ENCODE measurements around the gene RPA3. TPM values are rescaled to one million over a fixed set of nuclear protein-coding genes. Genes with fewer than 3 reads are reported as not detected.

RPA3 gene
- total RNA-seq, 3 donors from 2014 or later (not counting 1 experiment from before 2014, with no cell fraction given): 14.2 to 25.9 (median 22.6) TPM

DNA sequence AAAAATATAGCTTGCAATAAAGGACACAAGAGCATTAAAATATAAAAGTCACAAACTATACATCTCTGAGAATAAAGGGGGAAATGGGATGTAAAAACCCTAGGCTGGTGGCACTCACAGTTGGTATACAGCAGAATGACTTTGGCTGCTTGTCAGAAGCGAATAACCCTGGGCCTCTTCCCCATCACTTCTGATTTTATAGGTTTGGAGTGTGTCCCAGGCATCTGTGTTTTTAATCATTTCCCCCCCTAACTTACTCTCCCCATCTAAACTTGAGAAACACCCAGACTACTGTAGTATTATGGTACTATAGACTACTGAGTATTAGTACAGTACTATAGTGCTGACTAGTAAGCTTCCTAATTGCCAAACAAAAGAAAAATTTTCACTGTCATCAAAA lies 1.8 kb upstream of the RPA3 start:
- Histone ChIP-seq H3K4me3 (ENCODE audit: low read length) (no peak overlapping the region), H3K36me3 (ENCODE audit: control insufficient read depth, insufficient read depth, low read length) (no peaks in the 10 kb centered on the region), H3K27ac (ENCODE audit: low read length) (no peak overlapping the region), H3K9me3 (ENCODE audit: control insufficient read depth, insufficient read depth, low read length) (no peaks in the 10 kb centered on the region), H3K27me3 (ENCODE audit: control insufficient read depth, insufficient read depth, low read length) (no peaks in the 10 kb centered on the region), H3K4me1 (ENCODE audit: control insufficient read depth, insufficient read depth, low read length) (no peaks in the 10 kb centered on the region)
- H3K4me1 Mint-ChIP-seq: peaks cover 19 to 35% of the 10 kb centered on the region in 2 donors
- no peak for ATAC-seq
- intact Hi-C loops (cut with micrococcal nuclease): no loop called here
- H3K27ac Mint-ChIP-seq: no peak overlapping the region
- no peak for DNase-seq
- H3K36me3 Mint-ChIP-seq: no peaks in the 10 kb centered on the region
- TF ChIP-seq, protein P1, sequence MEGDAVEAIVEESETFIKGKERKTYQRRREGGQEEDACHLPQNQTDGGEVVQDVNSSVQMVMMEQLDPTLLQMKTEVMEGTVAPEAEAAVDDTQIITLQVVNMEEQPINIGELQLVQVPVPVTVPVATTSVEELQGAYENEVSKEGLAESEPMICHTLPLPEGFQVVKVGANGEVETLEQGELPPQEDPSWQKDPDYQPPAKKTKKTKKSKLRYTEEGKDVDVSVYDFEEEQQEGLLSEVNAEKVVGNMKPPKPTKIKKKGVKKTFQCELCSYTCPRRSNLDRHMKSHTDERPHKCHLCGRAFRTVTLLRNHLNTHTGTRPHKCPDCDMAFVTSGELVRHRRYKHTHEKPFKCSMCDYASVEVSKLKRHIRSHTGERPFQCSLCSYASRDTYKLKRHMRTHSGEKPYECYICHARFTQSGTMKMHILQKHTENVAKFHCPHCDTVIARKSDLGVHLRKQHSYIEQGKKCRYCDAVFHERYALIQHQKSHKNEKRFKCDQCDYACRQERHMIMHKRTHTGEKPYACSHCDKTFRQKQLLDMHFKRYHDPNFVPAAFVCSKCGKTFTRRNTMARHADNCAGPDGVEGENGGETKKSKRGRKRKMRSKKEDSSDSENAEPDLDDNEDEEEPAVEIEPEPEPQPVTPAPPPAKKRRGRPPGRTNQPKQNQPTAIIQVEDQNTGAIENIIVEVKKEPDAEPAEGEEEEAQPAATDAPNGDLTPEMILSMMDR (IDR thresholded peaks at IDR 0.05): no peak
- H3K4me3 Mint-ChIP-seq: no peak overlapping the region
- WGBS (ENCODE audit: insufficient coverage): no CpG with 5 or more reads among the region's 1 CpG
- no peaks in the 10 kb centered on the region for H3K27me3 Mint-ChIP-seq (ENCODE audit: low read depth in 2 of 2)
- H3K9me3 Mint-ChIP-seq: no peaks in the 10 kb centered on the region

DNA sequence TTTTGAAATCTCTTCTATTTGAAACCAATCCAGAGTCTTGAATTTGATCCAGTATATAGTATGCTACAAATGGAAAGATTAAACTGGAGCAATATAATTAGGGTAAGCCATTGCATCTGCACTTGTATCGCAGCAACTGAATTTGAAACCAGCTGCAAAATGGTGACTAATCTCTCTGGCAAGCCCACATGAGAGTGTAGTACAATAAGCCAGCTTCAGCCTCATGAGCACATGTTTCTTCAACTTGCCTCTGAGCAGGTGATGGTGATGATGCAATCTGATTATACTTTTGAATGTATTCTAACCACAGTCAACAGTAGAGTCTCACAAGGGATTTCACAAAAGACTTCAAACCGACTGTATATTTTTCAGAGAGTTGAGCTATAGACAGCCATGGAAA lies 829 bp upstream of the RPA3 start:
- H3K9me3 ChIP-seq (ENCODE audit: control insufficient read depth, insufficient read depth, low read length): no peaks in the 10 kb centered on the region
- no peaks in the 10 kb centered on the region for H3K27me3 Mint-ChIP-seq (ENCODE audit: low read depth in 2 of 2)
- H3K36me3 ChIP-seq (ENCODE audit: control insufficient read depth, insufficient read depth, low read length): no peaks in the 10 kb centered on the region
- ATAC-seq (peak; percentile 79 to 90 (median 83)), DNase-seq (peak in 1 of 2 donors; percentile 46)
- intact Hi-C loops (cut with micrococcal nuclease): no loop called here
- no peaks in the 10 kb centered on the region for H3K36me3 Mint-ChIP-seq
- TF ChIP-seq, protein P1 (IDR thresholded peaks at IDR 0.05): no peak
- 74% methylated on average over 2 of the region's 2 CpGs for whole genome bisulfite sequencing (ENCODE audit: insufficient coverage)
- H3K27ac Mint-ChIP-seq: peak overlapping the region; percentile 16 to 41
- peaks cover 19 to 35% of the 10 kb centered on the region in 2 donors for H3K4me1 Mint-ChIP-seq
- no peak overlapping the region for H3K27ac ChIP-seq (ENCODE audit: low read length)
- H3K27me3 ChIP-seq (ENCODE audit: control insufficient read depth, insufficient read depth, low read length): no peaks in the 10 kb centered on the region
- no peak overlapping the region for H3K4me3 ChIP-seq (ENCODE audit: low read length)
- no peak overlapping the region for H3K4me3 Mint-ChIP-seq
- H3K4me1 ChIP-seq (ENCODE audit: control insufficient read depth, insufficient read depth, low read length): no peaks in the 10 kb centered on the region
- no peaks in the 10 kb centered on the region for H3K9me3 Mint-ChIP-seq

DNA sequence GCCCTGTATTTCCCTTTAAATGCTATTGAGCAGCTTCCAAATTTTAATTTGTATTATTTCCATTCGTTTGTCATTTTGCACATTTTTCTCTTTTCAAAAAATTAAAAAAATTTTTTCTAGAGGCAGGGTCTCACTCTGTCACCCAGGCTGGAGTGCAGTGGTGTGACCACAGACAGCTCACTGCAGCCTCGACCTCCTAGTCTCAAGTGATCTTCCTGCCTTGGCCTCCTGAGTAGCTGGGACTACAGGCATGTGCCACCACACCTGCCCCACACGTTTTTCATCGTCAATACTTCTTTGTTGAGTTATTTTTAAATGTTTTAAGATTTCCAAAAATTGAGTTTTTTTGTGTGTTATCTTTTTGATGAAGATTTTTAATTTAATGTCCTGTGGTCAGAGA lies 4.7 kb downstream of the RPA3 start:
- TF ChIP-seq, protein P1 (IDR thresholded peaks at IDR 0.05): no peak
- ATAC-seq: no peak
- 79% methylated on average over 4 of the region's 4 CpGs for WGBS (ENCODE audit: insufficient coverage)

DNA sequence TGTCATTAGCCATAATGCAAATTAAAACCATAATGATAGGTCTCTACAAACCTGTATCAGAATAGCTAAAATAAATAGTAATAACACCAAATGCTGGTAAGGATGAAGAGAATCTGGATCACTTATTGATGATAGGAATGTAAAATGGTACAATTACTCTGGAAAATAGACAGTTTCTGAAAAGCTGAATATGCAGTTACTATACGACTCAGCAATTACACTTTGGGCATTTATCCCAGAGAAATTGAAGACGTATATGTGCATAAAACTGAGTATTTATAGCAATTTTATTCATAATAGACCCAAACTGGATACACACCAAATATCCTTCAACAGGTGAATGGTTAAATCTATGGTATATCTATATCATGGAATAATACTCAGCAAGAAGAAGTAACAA lies 7.9 kb downstream of the RPA3 start:
- TF ChIP-seq, protein P1 (IDR thresholded peaks at IDR 0.05): no peak
- H3K9me3 Mint-ChIP-seq: no peaks in the 10 kb centered on the region
- no peaks in the 10 kb centered on the region for H3K36me3 Mint-ChIP-seq
- no peak overlapping the region for H3K27ac Mint-ChIP-seq
- intact Hi-C loops (cut with micrococcal nuclease): no loop called here
- ATAC-seq: no peak
- 100% methylated on average over 1 of the region's 2 CpGs for WGBS (ENCODE audit: insufficient coverage)
- no peak overlapping the region for H3K27ac ChIP-seq (ENCODE audit: low read length)
- no peaks in the 10 kb centered on the region for H3K4me1 ChIP-seq (ENCODE audit: control insufficient read depth, insufficient read depth, low read length)
- H3K27me3 ChIP-seq (ENCODE audit: control insufficient read depth, insufficient read depth, low read length): no peaks in the 10 kb centered on the region
- H3K9me3 ChIP-seq (ENCODE audit: control insufficient read depth, insufficient read depth, low read length): no peaks in the 10 kb centered on the region
- H3K4me3 Mint-ChIP-seq: no peak overlapping the region
- peaks cover 7 to 21% of the 10 kb centered on the region in 2 donors for H3K4me1 Mint-ChIP-seq
- no peak for DNase-seq
- no peak overlapping the region for H3K4me3 ChIP-seq (ENCODE audit: low read length)
- no peaks in the 10 kb centered on the region for H3K27me3 Mint-ChIP-seq (ENCODE audit: low read depth in 2 of 2)
- no peaks in the 10 kb centered on the region for H3K36me3 ChIP-seq (ENCODE audit: control insufficient read depth, insufficient read depth, low read length)

More for the DNA sequence above, 4.7 kb downstream of the RPA3 start:
- Histone ChIP-seq H3K36me3 (ENCODE audit: control insufficient read depth, insufficient read depth, low read length) (no peaks in the 10 kb centered on the region), H3K27me3 (ENCODE audit: control insufficient read depth, insufficient read depth, low read length) (no peaks in the 10 kb centered on the region), H3K9me3 (ENCODE audit: control insufficient read depth, insufficient read depth, low read length) (no peaks in the 10 kb centered on the region), H3K4me1 (ENCODE audit: control insufficient read depth, insufficient read depth, low read length) (no peaks in the 10 kb centered on the region), H3K27ac (ENCODE audit: low read length) (no peak overlapping the region), H3K4me3 (ENCODE audit: low read length) (no peak overlapping the region)
- no peaks in the 10 kb centered on the region for H3K9me3 Mint-ChIP-seq
- no peaks in the 10 kb centered on the region for H3K27me3 Mint-ChIP-seq (ENCODE audit: low read depth in 2 of 2)
- no peak for DNase-seq
- H3K36me3 Mint-ChIP-seq: no peaks in the 10 kb centered on the region
- intact Hi-C loops (cut with micrococcal nuclease): no loop called here
- peaks cover under 1 to 17% of the 10 kb centered on the region in 2 donors for H3K4me1 Mint-ChIP-seq
- no peak overlapping the region for H3K4me3 Mint-ChIP-seq
- no peak overlapping the region for H3K27ac Mint-ChIP-seq
